GM20000 (cell line): ENCODE data around the gene ELOVL7.
A peak's percentile ranks its signal among the peaks of the same experiment; 100 is the strongest.

Experiments
- DNase-seq: peaks from one replicate; pipeline ENCODE4 v3.0.0; 2012; ENCODE audit warnings: low spot score
- CTCF ChIP-seq: IDR thresholded peaks from 2 replicates; pipeline ENCODE4 v1.5.1; 2012; ENCODE audit warnings: mild to moderate bottlenecking, control low read depth; ENCODE audit errors: extremely low read depth, missing control alignments

The ELOVL7 gene

GRCh38 chr5:60830581-60831127, 13.4 kb downstream of the ELOVL7 start:
- no peak for TF ChIP-seq CTCF
- DNase-seq, result no peak

- no peak for TF ChIP-seq CTCF
- no peak for DNase-seq
Observed at GRCh38 chr5:60829490-60830266, 14.4 kb downstream of the ELOVL7 start.

- no peak for TF ChIP-seq CTCF
- no peak for DNase-seq
Observed at GRCh38 chr5:60827201-60827600, 16.9 kb downstream of the ELOVL7 start.

GRCh38 chr5:60826653-60827052, 17.4 kb downstream of the ELOVL7 start:
- TF ChIP-seq CTCF, result no peak
- DNase-seq, result peak; percentile 65

GRCh38 chr5:60823574-60823973, 20.5 kb downstream of the ELOVL7 start:
- DNase-seq, result no peak
- no peak for TF ChIP-seq CTCF

- TF ChIP-seq CTCF, result no peak
- DNase-seq, result no peak
Observed at GRCh38 chr5:60822285-60822556, 21.8 kb downstream of the ELOVL7 start.

GRCh38 chr5:60821488-60822284, 22.4 kb downstream of the ELOVL7 start:
- DNase-seq, result no peak
- TF ChIP-seq CTCF, result no peak
